Ovary (tissue), 3 donors: Measurements from ENCODE around the gene NRARP.

ENCODE experiments used
- CTCF ChIP-seq, 3 donors: fragments of 450-650 bp in 2 of 3; fragments of 200-600 bp in 1 of 3; IDR thresholded peaks; one replicate each; pipeline versions ENCODE4 v1.5.1 to v1.8.0; 2016 to 2022; ENCODE audit warnings: antibody characterized with exemption in 3 of 3, mild to moderate bottlenecking in 1 of 3
- EP300 ChIP-seq: sonication (generic); formaldehyde crosslinking; IDR thresholded peaks from one replicate; pipeline ENCODE4 v1.6.1; 2017; ENCODE audit warnings: antibody characterized with exemption
- POLR2A ChIP-seq: fragments of 450-650 bp; IDR thresholded peaks from one replicate; pipeline ENCODE4 v1.6.1; 2017; ENCODE audit warnings: antibody characterized with exemption, mild to moderate bottlenecking, moderate library complexity
- donor health status: DM: no; HTN: no; CAD: no.

DNA sequence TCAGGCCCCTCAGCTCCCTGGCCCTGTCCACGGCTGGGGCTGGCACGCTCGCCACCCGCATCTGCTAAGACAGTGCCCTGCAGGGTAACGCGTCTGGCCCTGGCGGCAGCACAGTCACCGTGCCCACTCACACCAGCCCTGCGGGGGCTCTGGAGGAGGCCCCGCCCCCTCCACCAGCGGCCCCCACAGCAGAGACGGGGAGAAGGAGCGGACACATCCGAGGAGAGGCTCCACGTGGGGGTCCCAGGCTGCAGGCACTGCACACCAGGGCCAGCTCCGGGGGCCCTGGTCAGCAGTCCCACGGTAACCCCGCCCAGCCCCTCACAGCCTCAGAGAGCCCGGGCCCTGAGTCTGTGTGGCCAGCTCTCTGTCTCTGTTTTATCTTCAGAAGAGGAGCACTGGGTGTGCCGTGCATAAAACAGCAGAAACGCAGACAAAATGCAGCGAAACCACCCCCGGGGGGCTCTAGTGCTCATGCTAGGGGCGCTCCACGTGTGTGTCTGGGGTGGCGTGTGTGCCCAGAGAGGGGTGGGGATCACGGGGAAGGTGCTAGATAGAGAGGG is 47.5 kb upstream of the NRARP start:
- TF ChIP-seq POLR2A (no peak), CTCF (IDR thresholded peaks at IDR 0.05) (no peak), EP300 (no peak)
